Spleen (tissue), 7 donors: ENCODE data around the gene PEPD.

ENCODE experiments used
- POLR2A ChIP-seq, 3 donors: fragments of 450-650 bp; IDR thresholded peaks; one replicate each; pipeline ENCODE4 v1.5.1; 2017; ENCODE audit warnings: antibody characterized with exemption in 3 of 3, mild to moderate bottlenecking in 1 of 3
- POLR2AphosphoS5 ChIP-seq, 3 donors: sonication (generic); formaldehyde crosslinking; IDR thresholded peaks; one replicate each; pipeline ENCODE4 v1.5.1; 2017; ENCODE audit warnings: antibody characterized with exemption in 3 of 3
- TF ChIP-seq, protein P1 (sequence below), 11 experiments: fragments of 200-600 bp in 7 of 11; fragments of 450-650 bp in 4 of 11; sonication (generic) in 4 of 11; IDR thresholded peaks in 8 of 11; conservative IDR thresholded peaks in 3 of 11; 1 replicate in 7 of 11; 2 replicates in 4 of 11; pipeline versions ENCODE4 v1.4.0 to v1.8.0; 2016 to 2021; ENCODE audit warnings: antibody characterized with exemption in 11 of 11, inconsistent platforms in 4 of 11, mild to moderate bottlenecking in 1 of 11
- donor health status: DM: no; HTN: no; CAD: no; lungs with moderate emphysema.
- donor health status: DM: no; HTN: no; CAD: no.
- donor health status: DM: no; HTN: no; CAD: no.

DNA sequence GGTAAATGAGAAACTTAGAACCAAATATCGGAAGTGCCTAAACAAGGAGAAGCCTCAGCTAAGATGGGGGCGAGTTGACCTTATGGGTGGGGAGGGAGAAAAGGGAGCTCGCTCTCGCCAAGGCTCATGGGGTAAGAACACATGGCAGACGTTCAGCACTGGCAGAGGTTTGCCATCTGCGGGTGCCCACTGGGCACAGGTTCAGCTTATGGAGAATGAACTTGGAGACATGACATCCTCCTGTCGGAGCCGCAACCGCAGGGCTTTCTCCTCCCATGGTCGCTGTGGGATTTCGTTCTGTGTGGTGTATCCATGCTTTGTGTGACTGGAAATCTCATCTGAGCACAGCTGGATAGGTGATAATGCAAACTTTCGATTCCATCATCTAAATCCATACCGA, 36.1 kb upstream of the PEPD start:
- TF ChIP-seq POLR2AphosphoS5 (IDR thresholded peaks at IDR 0.05) (no peak), POLR2A (IDR thresholded peaks at IDR 0.05) (no peak)
- TF ChIP-seq, protein P1, sequence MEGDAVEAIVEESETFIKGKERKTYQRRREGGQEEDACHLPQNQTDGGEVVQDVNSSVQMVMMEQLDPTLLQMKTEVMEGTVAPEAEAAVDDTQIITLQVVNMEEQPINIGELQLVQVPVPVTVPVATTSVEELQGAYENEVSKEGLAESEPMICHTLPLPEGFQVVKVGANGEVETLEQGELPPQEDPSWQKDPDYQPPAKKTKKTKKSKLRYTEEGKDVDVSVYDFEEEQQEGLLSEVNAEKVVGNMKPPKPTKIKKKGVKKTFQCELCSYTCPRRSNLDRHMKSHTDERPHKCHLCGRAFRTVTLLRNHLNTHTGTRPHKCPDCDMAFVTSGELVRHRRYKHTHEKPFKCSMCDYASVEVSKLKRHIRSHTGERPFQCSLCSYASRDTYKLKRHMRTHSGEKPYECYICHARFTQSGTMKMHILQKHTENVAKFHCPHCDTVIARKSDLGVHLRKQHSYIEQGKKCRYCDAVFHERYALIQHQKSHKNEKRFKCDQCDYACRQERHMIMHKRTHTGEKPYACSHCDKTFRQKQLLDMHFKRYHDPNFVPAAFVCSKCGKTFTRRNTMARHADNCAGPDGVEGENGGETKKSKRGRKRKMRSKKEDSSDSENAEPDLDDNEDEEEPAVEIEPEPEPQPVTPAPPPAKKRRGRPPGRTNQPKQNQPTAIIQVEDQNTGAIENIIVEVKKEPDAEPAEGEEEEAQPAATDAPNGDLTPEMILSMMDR (IDR thresholded peaks at IDR 0.05 in 8 of 11, conservative IDR thresholded peaks at IDR 0.05 in 3 of 11) = no peak
